ENCODE results near the gene TRIM22.
"Not testable (repeated sequence)": the region's sequence is repeated elsewhere in the genome, so short reads cannot be mapped to it uniquely, and the experiment has no call there.

TRIM22 gene

DNA sequence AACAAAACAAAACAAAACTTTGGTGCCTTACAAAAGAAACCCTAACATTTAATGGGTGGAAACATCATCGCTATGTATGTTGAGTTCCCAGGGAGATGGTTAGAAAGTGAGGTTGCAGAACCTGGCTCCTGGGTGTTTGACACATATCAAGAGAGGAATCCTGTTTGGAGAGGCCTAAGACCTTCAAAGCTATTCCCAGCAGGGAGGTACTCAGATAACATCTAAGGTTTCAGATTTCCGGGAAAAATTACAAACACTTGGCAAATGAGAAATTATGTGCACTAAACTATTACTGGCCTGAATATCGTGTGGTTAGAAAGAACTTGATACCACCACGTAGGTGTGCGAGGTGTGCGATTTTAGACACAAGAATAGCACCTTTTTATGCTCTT lies 23.2 kb upstream of the TRIM22 start:
- no peak overlapping the region for H3K27ac ChIP-seq (ENCODE audit: low read depth, low read length)
- no peak overlapping the region for H3K4me3 ChIP-seq (ENCODE audit: low read depth in 1 of 5, low read length in 5 of 5)
- H3K9ac ChIP-seq (ENCODE audit: low read length in 5 of 5), result no peak overlapping the region
- H3K27me3 ChIP-seq (ENCODE audit: control insufficient read depth in 5 of 5, insufficient read depth in 4 of 5, low read length in 5 of 5), result no peaks in the 10 kb centered on the region
- no peaks in the 10 kb centered on the region for H3K4me1 ChIP-seq (ENCODE audit: control insufficient read depth in 5 of 5, insufficient read depth in 5 of 5, low read length in 5 of 5)
- H3K36me3 ChIP-seq (ENCODE audit: control insufficient read depth in 5 of 5, insufficient read depth in 5 of 5, low read length in 5 of 5), result peaks cover 23 to 53% (median 36%) of the 10 kb centered on the region in 5 donors
- H3K9me3 ChIP-seq (ENCODE audit: control insufficient read depth in 5 of 5, low read length in 5 of 5), result no peaks in the 10 kb centered on the region

DNA sequence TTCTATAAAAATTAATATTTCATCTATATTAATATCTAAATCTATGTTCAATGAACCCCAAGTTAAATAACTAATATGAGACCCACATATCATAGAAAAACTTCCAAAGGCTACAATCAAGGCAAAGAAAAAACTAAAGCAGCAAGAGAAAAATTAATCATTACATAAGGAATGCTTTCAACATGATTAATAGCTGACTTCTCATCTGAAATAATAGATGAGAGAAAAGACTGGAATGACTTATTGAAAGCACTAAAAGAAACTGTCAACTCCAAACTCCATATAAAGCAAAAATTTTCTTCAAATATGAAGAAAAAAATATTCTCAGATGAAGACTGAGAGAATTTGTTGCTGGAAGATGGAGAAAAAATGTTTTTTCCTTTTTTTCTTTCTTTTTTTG lies 17.8 kb upstream of the TRIM22 start:
- Histone ChIP-seq H3K4me3 (ENCODE audit: low read depth in 1 of 5, low read length in 5 of 5) (no peak overlapping the region), H3K27ac (ENCODE audit: low read depth, low read length) (no peak overlapping the region), H3K9ac (ENCODE audit: low read length in 5 of 5) (no peak overlapping the region), H3K9me3 (ENCODE audit: control insufficient read depth in 5 of 5, low read length in 5 of 5) (no peaks in the 10 kb centered on the region), H3K36me3 (ENCODE audit: control insufficient read depth in 5 of 5, insufficient read depth in 5 of 5, low read length in 5 of 5) (peaks cover 13 to 29% (median 17%) of the 10 kb centered on the region in 5 donors), H3K27me3 (ENCODE audit: control insufficient read depth in 5 of 5, insufficient read depth in 4 of 5, low read length in 5 of 5) (no peaks in the 10 kb centered on the region), H3K4me1 (ENCODE audit: control insufficient read depth in 5 of 5, insufficient read depth in 5 of 5, low read length in 5 of 5) (no peaks in the 10 kb centered on the region)

GRCh38 chr11:5674391-5674790 lies 15.2 kb upstream of the TRIM22 start:
- Histone ChIP-seq H3K4me3 (ENCODE audit: low read depth in 1 of 5, low read length in 5 of 5) (no peak overlapping the region), H3K36me3 (ENCODE audit: control insufficient read depth in 5 of 5, insufficient read depth in 5 of 5, low read length in 5 of 5) (peaks cover 17 to 33% (median 30%) of the 10 kb centered on the region in 5 donors), H3K9ac (ENCODE audit: low read length in 5 of 5) (no peak overlapping the region), H3K27ac (ENCODE audit: low read depth, low read length) (no peak overlapping the region), H3K9me3 (ENCODE audit: control insufficient read depth in 5 of 5, low read length in 5 of 5) (no peaks in the 10 kb centered on the region), H3K4me1 (ENCODE audit: control insufficient read depth in 5 of 5, insufficient read depth in 5 of 5, low read length in 5 of 5) (no peaks in the 10 kb centered on the region), H3K27me3 (ENCODE audit: control insufficient read depth in 5 of 5, insufficient read depth in 4 of 5, low read length in 5 of 5) (no peaks in the 10 kb centered on the region)

DNA sequence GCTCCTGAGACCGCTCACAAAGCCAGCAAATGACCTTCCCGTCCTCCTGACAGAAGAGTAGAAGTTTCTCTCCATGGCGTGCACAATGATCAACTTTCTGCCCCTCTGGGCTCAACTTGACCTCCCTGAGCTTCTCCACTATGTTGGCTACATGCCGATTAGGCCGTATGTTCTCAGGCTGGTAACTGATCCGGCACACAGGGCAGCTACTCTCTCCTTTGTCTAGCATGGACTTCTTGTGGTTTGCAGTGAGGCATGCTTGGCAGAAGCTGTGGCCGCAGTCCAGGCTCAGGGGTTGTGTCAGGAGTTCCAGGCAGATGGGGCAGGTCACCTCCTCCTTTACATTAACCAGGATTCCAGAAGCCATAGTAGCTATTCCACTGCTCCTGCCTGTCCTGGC lies 9.8 kb upstream of the TRIM22 start:
- peaks cover 6 to 17% (median 8%) of the 10 kb centered on the region in 5 donors for H3K4me1 ChIP-seq (ENCODE audit: control insufficient read depth in 5 of 5, insufficient read depth in 5 of 5, low read length in 5 of 5)

GRCh38 chr11:5682890-5683441 lies 6.6 kb upstream of the TRIM22 start:
- peaks cover 10 to 21% (median 13%) of the 10 kb centered on the region in 5 donors for H3K4me1 ChIP-seq (ENCODE audit: control insufficient read depth in 5 of 5, insufficient read depth in 5 of 5, low read length in 5 of 5)
- H3K27me3 ChIP-seq (ENCODE audit: control insufficient read depth in 5 of 5, insufficient read depth in 4 of 5, low read length in 5 of 5); H3K4me3 ChIP-seq (ENCODE audit: low read depth in 1 of 5, low read length in 5 of 5); H3K9me3 ChIP-seq (ENCODE audit: control insufficient read depth in 5 of 5, low read length in 5 of 5); H3K9ac ChIP-seq (ENCODE audit: low read length in 5 of 5); H3K27ac ChIP-seq (ENCODE audit: low read depth, low read length): not testable (repeated sequence)
- peaks cover 6 to 24% (median 20%) of the 10 kb centered on the region in 5 donors for H3K36me3 ChIP-seq (ENCODE audit: control insufficient read depth in 5 of 5, insufficient read depth in 5 of 5, low read length in 5 of 5)

More for the DNA sequence above, 9.8 kb upstream of the TRIM22 start:
- H3K9me3 ChIP-seq (ENCODE audit: control insufficient read depth in 5 of 5, low read length in 5 of 5), result no peaks in the 10 kb centered on the region
- no peak overlapping the region for H3K27ac ChIP-seq (ENCODE audit: low read depth, low read length)
- H3K27me3 ChIP-seq (ENCODE audit: control insufficient read depth in 5 of 5, insufficient read depth in 4 of 5, low read length in 5 of 5), result peaks cover 0 to under 1% (median 0%) of the 10 kb centered on the region in 5 donors
- H3K36me3 ChIP-seq (ENCODE audit: control insufficient read depth in 5 of 5, insufficient read depth in 5 of 5, low read length in 5 of 5), result peaks cover 10 to 26% (median 22%) of the 10 kb centered on the region in 5 donors
- no peak overlapping the region for H3K4me3 ChIP-seq (ENCODE audit: low read depth in 1 of 5, low read length in 5 of 5)
- H3K9ac ChIP-seq (ENCODE audit: low read length in 5 of 5), result no peak overlapping the region

- Histone ChIP-seq H3K4me1 (ENCODE audit: control insufficient read depth in 5 of 5, insufficient read depth in 5 of 5, low read length in 5 of 5) (peaks cover 10 to 22% (median 13%) of the 10 kb centered on the region in 5 donors), H3K36me3 (ENCODE audit: control insufficient read depth in 5 of 5, insufficient read depth in 5 of 5, low read length in 5 of 5) (peaks cover 2 to 18% (median 14%) of the 10 kb centered on the region in 5 donors), H3K9ac (ENCODE audit: low read length in 5 of 5) (peak overlapping the region in 1 of 5 donors; percentile 90), H3K27ac (ENCODE audit: low read depth, low read length) (peak overlapping the region; percentile 95), H3K4me3 (ENCODE audit: low read depth in 1 of 5, low read length in 5 of 5) (peak overlapping the region in 4 of 5 donors; percentile 67 to 84 (median 79))
- not testable (repeated sequence) for H3K27me3 ChIP-seq (ENCODE audit: control insufficient read depth in 5 of 5, insufficient read depth in 4 of 5, low read length in 5 of 5); H3K9me3 ChIP-seq (ENCODE audit: control insufficient read depth in 5 of 5, low read length in 5 of 5)
Measured at GRCh38 chr11:5683620-5684019, 6.0 kb upstream of the TRIM22 start.

GRCh38 chr11:5684036-5684645 lies 5.4 kb upstream of the TRIM22 start:
- Histone ChIP-seq H3K27me3 (ENCODE audit: control insufficient read depth in 5 of 5, insufficient read depth in 4 of 5, low read length in 5 of 5) (peaks cover 0 to 5% (median 0%) of the 10 kb centered on the region in 5 donors), H3K27ac (ENCODE audit: low read depth, low read length) (peak overlapping the region; percentile 95), H3K36me3 (ENCODE audit: control insufficient read depth in 5 of 5, insufficient read depth in 5 of 5, low read length in 5 of 5) (peaks cover 0 to 12% (median 9%) of the 10 kb centered on the region in 5 donors), H3K4me3 (ENCODE audit: low read depth in 1 of 5, low read length in 5 of 5) (peak overlapping the region; percentile 67 to 84 (median 77)), H3K4me1 (ENCODE audit: control insufficient read depth in 5 of 5, insufficient read depth in 5 of 5, low read length in 5 of 5) (peaks cover 11 to 27% (median 13%) of the 10 kb centered on the region in 5 donors), H3K9ac (ENCODE audit: low read length in 5 of 5) (peak overlapping the region; percentile 64 to 99 (median 90)), H3K9me3 (ENCODE audit: control insufficient read depth in 5 of 5, low read length in 5 of 5) (peaks cover 0 to 2% (median 0%) of the 10 kb centered on the region in 5 donors)

- peak within 1 kb of the TSS; percentile 67 to 84 (median 77) for H3K4me3 ChIP-seq (ENCODE audit: low read depth in 1 of 5, low read length in 5 of 5)
- peaks cover 0 to 5% (median 0%) of the 10 kb centered on the region in 5 donors for H3K27me3 ChIP-seq (ENCODE audit: control insufficient read depth in 5 of 5, insufficient read depth in 4 of 5, low read length in 5 of 5)
- peaks cover 0 to 6% (median 2%) of the 10 kb centered on the region in 5 donors for H3K36me3 ChIP-seq (ENCODE audit: control insufficient read depth in 5 of 5, insufficient read depth in 5 of 5, low read length in 5 of 5)
- peaks cover 11 to 31% (median 16%) of the 10 kb centered on the region in 5 donors for H3K4me1 ChIP-seq (ENCODE audit: control insufficient read depth in 5 of 5, insufficient read depth in 5 of 5, low read length in 5 of 5)
- peak within 1 kb of the TSS; percentile 95 for H3K27ac ChIP-seq (ENCODE audit: low read depth, low read length)
- H3K9me3 ChIP-seq (ENCODE audit: control insufficient read depth in 5 of 5, low read length in 5 of 5), result peaks cover 0 to 2% (median 0%) of the 10 kb centered on the region in 5 donors
- H3K9ac ChIP-seq (ENCODE audit: low read length in 5 of 5), result peak within 1 kb of the TSS; percentile 64 to 99 (median 90)
Measured at GRCh38 chr11:5684646-5685362, 4.8 kb upstream of the TRIM22 start, which contains the start of gene TRIM5. Gene TRIM5, minus strand, starts transcription at chr11:5685074. Its CDS starts 4,897 bp downstream, at chr11:5680177.

DNA sequence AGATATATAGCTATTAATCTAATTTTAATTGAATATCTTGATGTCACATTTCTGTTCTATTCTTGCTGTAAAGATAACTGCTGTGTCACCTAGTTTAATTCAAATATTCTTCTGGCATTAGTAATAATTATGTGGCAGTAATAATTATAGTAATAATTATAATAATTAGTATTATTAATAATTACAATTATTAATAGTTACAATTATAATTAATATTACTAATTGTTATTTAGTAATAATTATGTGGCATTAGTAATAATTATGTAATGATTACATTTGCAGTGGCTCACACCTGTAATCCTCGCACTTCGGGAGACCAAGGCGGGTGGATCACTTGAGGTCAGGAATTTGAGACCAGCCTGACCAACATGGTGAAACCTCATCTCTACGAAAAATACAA lies 3.2 kb upstream of the TRIM22 start:
- Histone ChIP-seq H3K36me3 (ENCODE audit: control insufficient read depth in 5 of 5, insufficient read depth in 5 of 5, low read length in 5 of 5) (no peaks in the 10 kb centered on the region), H3K27ac (ENCODE audit: low read depth, low read length) (no peak overlapping the region), H3K4me3 (ENCODE audit: low read depth in 1 of 5, low read length in 5 of 5) (no peak overlapping the region), H3K9me3 (ENCODE audit: control insufficient read depth in 5 of 5, low read length in 5 of 5) (peaks cover 0 to 2% (median 0%) of the 10 kb centered on the region in 5 donors), H3K9ac (ENCODE audit: low read length in 5 of 5) (no peak overlapping the region), H3K4me1 (ENCODE audit: control insufficient read depth in 5 of 5, insufficient read depth in 5 of 5, low read length in 5 of 5) (peaks cover 13 to 46% (median 18%) of the 10 kb centered on the region in 5 donors), H3K27me3 (ENCODE audit: control insufficient read depth in 5 of 5, insufficient read depth in 4 of 5, low read length in 5 of 5) (peaks cover 0 to 5% (median 0%) of the 10 kb centered on the region in 5 donors)

DNA sequence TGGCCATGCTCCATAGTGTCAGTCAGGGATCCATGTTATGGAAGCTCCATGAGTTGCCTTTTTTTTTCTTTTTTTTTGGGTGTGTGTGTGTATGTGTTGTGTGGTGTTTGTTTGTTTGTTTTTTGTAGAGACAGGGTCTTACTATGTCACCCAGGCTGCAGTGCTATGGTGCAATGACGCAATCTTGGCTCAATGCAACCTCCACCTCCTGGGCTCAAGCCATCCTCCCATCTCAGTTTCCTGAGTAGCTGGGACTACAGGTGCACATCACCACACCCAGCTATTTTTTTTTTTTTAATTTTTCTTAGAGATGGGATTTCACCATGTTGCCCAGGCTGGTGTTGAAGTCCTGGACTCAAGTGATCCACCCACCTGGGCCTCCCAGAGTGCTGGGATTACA lies 1.1 kb upstream of the TRIM22 start:
- H3K9ac ChIP-seq (ENCODE audit: low read length in 5 of 5), result no peak overlapping the region
- peaks cover 0 to 5% (median 0%) of the 10 kb centered on the region in 5 donors for H3K27me3 ChIP-seq (ENCODE audit: control insufficient read depth in 5 of 5, insufficient read depth in 4 of 5, low read length in 5 of 5)
- no peak overlapping the region for H3K27ac ChIP-seq (ENCODE audit: low read depth, low read length)
- peaks cover 0 to 2% (median 0%) of the 10 kb centered on the region in 5 donors for H3K9me3 ChIP-seq (ENCODE audit: control insufficient read depth in 5 of 5, low read length in 5 of 5)
- H3K4me1 ChIP-seq (ENCODE audit: control insufficient read depth in 5 of 5, insufficient read depth in 5 of 5, low read length in 5 of 5), result peaks cover 13 to 50% (median 25%) of the 10 kb centered on the region in 5 donors
- H3K36me3 ChIP-seq (ENCODE audit: control insufficient read depth in 5 of 5, insufficient read depth in 5 of 5, low read length in 5 of 5), result no peaks in the 10 kb centered on the region
- H3K4me3 ChIP-seq (ENCODE audit: low read depth in 1 of 5, low read length in 5 of 5), result no peak overlapping the region
